Ovary (tissue), 3 donors: Measurements from ENCODE around the gene DNAH8.

Source experiments
- EP300 ChIP-seq: sonication (generic); formaldehyde crosslinking; IDR thresholded peaks from one replicate; pipeline ENCODE4 v1.6.1; 2017; ENCODE audit warnings: antibody characterized with exemption
- POLR2A ChIP-seq: fragments of 450-650 bp; IDR thresholded peaks from one replicate; pipeline ENCODE4 v1.6.1; 2017; ENCODE audit warnings: antibody characterized with exemption, mild to moderate bottlenecking, moderate library complexity
- TF ChIP-seq, protein P1 (sequence below), 3 donors: fragments of 450-650 bp in 2 of 3; fragments of 200-600 bp in 1 of 3; IDR thresholded peaks; one replicate each; pipeline versions ENCODE4 v1.5.1 to v1.8.0; 2016 to 2022; ENCODE audit warnings: antibody characterized with exemption in 3 of 3, mild to moderate bottlenecking in 1 of 3
- donor health status: DM: no; HTN: no; CAD: no.

DNA sequence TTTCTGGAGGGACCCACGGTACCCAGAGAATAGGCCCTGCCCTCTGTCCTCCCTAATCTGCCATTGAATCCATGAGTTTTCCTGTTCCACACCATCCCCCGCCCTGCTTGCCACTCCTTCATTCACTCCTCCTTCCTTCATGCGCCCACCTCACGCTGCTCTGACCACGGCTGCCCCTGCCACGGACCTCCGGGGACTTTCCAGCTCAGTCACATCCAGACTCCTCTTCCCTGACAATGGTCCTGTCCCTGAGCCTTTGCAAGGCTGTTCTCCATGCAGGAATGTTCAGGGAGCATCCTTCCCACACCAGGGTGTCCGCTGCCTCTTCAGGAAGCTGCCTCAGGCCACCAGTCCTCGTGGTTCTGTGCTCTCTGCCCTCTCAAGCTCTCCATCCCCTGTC, 359.4 kb downstream of the DNAH8 start:
- TF ChIP-seq, protein P1, sequence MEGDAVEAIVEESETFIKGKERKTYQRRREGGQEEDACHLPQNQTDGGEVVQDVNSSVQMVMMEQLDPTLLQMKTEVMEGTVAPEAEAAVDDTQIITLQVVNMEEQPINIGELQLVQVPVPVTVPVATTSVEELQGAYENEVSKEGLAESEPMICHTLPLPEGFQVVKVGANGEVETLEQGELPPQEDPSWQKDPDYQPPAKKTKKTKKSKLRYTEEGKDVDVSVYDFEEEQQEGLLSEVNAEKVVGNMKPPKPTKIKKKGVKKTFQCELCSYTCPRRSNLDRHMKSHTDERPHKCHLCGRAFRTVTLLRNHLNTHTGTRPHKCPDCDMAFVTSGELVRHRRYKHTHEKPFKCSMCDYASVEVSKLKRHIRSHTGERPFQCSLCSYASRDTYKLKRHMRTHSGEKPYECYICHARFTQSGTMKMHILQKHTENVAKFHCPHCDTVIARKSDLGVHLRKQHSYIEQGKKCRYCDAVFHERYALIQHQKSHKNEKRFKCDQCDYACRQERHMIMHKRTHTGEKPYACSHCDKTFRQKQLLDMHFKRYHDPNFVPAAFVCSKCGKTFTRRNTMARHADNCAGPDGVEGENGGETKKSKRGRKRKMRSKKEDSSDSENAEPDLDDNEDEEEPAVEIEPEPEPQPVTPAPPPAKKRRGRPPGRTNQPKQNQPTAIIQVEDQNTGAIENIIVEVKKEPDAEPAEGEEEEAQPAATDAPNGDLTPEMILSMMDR (IDR thresholded peaks at IDR 0.05) = no peak
- TF ChIP-seq EP300 = no peak
- TF ChIP-seq POLR2A = no peak
